Transverse colon (tissue), 3 donors: ENCODE data around the gene CNMD.

Experiments
- EP300 ChIP-seq: sonication (generic); formaldehyde crosslinking; IDR thresholded peaks from one replicate; pipeline ENCODE4 v1.6.1; 2017; ENCODE audit warnings: antibody characterized with exemption, low read depth
- POLR2A ChIP-seq: fragments of 450-650 bp; IDR thresholded peaks from one replicate; pipeline ENCODE4 v1.6.1; 2016; ENCODE audit warnings: antibody characterized with exemption, mild to moderate bottlenecking, moderate library complexity
- TF ChIP-seq, protein P1 (sequence below), 5 experiments: fragments of 200-600 bp in 3 of 5; fragments of 450-650 bp in 2 of 5; sonication (generic) in 3 of 5; IDR thresholded peaks; 1 replicate in 2 of 5; 2 replicates in 3 of 5; pipeline ENCODE4 v1.5.1; 2016 to 2017; ENCODE audit warnings: antibody characterized with exemption in 5 of 5, inconsistent platforms in 3 of 5, mild to moderate bottlenecking in 2 of 5, moderate library complexity in 1 of 5

DNA sequence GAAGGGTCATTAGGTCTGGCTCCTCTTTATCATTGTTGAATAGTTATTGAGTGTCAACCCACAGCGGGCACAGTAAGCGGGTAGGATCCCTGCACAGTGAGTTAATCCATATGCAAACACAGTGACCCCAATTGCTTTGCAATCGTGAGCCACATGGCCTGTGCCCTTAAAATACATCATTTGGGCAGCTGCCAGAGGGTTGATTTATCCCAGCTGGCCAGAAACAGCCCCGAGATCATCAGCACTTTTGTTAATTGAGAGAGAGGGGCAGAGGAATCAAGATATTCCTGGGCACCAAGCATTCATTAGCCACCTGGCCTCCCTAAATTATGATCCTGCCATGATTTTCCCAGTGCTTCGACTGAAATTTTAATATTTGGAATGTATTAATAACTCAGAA, 9.8 kb upstream of the CNMD start:
- TF ChIP-seq, protein P1, sequence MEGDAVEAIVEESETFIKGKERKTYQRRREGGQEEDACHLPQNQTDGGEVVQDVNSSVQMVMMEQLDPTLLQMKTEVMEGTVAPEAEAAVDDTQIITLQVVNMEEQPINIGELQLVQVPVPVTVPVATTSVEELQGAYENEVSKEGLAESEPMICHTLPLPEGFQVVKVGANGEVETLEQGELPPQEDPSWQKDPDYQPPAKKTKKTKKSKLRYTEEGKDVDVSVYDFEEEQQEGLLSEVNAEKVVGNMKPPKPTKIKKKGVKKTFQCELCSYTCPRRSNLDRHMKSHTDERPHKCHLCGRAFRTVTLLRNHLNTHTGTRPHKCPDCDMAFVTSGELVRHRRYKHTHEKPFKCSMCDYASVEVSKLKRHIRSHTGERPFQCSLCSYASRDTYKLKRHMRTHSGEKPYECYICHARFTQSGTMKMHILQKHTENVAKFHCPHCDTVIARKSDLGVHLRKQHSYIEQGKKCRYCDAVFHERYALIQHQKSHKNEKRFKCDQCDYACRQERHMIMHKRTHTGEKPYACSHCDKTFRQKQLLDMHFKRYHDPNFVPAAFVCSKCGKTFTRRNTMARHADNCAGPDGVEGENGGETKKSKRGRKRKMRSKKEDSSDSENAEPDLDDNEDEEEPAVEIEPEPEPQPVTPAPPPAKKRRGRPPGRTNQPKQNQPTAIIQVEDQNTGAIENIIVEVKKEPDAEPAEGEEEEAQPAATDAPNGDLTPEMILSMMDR (IDR thresholded peaks at IDR 0.05), result no peak
- no peak for TF ChIP-seq POLR2A
- no peak for TF ChIP-seq EP300
